Neural crest cell (in vitro differentiated cells): ENCODE results near the gene YAP1. TPM values are rescaled to one million over a fixed set of nuclear protein-coding genes. Genes with fewer than 3 reads are reported as not detected.

Experiments used
- DNase-seq: peaks from one replicate; pipeline ENCODE4 v3.0.0; 2021; ENCODE audit warnings: low read depth, mixed read lengths, low spot score
- H3K27ac Mint-ChIP-seq: one replicate; pipeline ENCODE4 v1.8.0; 2021; ENCODE audit warnings: mild to moderate bottlenecking, mixed read lengths; ENCODE audit not compliant: unreplicated experiment
- H3K27me3 Mint-ChIP-seq: 2 replicates; pipeline ENCODE4 v1.8.0; 2021; ENCODE audit warnings: low read depth, mild to moderate bottlenecking, mixed read lengths
- H3K36me3 Mint-ChIP-seq: 2 replicates; pipeline ENCODE4 v1.8.0; 2021; ENCODE audit warnings: low read depth, mild to moderate bottlenecking, mixed read lengths
- H3K4me1 Mint-ChIP-seq: 2 replicates; pipeline ENCODE4 v1.8.0; 2021; ENCODE audit warnings: mixed read lengths
- H3K4me3 Mint-ChIP-seq: one replicate; pipeline ENCODE4 v1.8.0; 2021; ENCODE audit warnings: mild to moderate bottlenecking, mixed read lengths
- H3K9me3 Mint-ChIP-seq: 2 replicates; pipeline ENCODE4 v1.8.0; 2021; ENCODE audit warnings: mixed read lengths
- total RNA-seq: library from RNA; stranded (reverse); gene quantifications from 2 replicates; pipeline ENCODE4 v1.2.1, GENCODE V29; 2021
- TF ChIP-seq, protein P1 (sequence below): fragments of 200-600 bp; sonication (generic); conservative IDR thresholded peaks from 2 replicates; pipeline ENCODE4 v1.5.0; 2021; ENCODE audit warnings: antibody characterized with exemption, mild to moderate bottlenecking

Gene YAP1
- total RNA-seq, 1 donor from 2014 or later = 142 TPM

DNA sequence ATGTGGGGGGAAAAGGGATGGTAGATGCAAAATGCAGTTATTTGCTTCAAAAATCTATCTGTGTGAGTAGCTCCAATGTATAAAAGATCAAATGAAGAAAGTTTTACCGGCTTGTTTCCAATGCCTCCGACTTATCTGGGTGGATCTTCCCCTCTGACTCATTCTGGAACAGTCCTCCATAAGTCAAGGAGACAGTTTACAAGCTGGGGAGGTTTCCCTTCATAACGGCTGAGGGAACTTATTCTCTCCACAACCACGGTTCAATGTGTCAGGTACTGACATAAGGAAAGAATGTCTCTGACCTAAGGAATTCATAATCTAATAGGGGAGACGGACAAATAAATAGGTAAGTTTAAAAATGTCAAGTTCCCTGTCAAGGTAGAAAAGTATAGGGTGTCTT lies 157.4 kb downstream of the YAP1 start:
- TF ChIP-seq, protein P1, sequence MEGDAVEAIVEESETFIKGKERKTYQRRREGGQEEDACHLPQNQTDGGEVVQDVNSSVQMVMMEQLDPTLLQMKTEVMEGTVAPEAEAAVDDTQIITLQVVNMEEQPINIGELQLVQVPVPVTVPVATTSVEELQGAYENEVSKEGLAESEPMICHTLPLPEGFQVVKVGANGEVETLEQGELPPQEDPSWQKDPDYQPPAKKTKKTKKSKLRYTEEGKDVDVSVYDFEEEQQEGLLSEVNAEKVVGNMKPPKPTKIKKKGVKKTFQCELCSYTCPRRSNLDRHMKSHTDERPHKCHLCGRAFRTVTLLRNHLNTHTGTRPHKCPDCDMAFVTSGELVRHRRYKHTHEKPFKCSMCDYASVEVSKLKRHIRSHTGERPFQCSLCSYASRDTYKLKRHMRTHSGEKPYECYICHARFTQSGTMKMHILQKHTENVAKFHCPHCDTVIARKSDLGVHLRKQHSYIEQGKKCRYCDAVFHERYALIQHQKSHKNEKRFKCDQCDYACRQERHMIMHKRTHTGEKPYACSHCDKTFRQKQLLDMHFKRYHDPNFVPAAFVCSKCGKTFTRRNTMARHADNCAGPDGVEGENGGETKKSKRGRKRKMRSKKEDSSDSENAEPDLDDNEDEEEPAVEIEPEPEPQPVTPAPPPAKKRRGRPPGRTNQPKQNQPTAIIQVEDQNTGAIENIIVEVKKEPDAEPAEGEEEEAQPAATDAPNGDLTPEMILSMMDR = no peak
- H3K27me3 Mint-ChIP-seq = peaks cover 42% of the 10 kb centered on the region
- H3K4me3 Mint-ChIP-seq = peak overlapping the region; percentile 28
- H3K4me1 Mint-ChIP-seq = peaks cover 17% of the 10 kb centered on the region
- no peak for DNase-seq
- H3K27ac Mint-ChIP-seq = no peak overlapping the region
- no peaks in the 10 kb centered on the region for H3K9me3 Mint-ChIP-seq
- no peaks in the 10 kb centered on the region for H3K36me3 Mint-ChIP-seq

DNA sequence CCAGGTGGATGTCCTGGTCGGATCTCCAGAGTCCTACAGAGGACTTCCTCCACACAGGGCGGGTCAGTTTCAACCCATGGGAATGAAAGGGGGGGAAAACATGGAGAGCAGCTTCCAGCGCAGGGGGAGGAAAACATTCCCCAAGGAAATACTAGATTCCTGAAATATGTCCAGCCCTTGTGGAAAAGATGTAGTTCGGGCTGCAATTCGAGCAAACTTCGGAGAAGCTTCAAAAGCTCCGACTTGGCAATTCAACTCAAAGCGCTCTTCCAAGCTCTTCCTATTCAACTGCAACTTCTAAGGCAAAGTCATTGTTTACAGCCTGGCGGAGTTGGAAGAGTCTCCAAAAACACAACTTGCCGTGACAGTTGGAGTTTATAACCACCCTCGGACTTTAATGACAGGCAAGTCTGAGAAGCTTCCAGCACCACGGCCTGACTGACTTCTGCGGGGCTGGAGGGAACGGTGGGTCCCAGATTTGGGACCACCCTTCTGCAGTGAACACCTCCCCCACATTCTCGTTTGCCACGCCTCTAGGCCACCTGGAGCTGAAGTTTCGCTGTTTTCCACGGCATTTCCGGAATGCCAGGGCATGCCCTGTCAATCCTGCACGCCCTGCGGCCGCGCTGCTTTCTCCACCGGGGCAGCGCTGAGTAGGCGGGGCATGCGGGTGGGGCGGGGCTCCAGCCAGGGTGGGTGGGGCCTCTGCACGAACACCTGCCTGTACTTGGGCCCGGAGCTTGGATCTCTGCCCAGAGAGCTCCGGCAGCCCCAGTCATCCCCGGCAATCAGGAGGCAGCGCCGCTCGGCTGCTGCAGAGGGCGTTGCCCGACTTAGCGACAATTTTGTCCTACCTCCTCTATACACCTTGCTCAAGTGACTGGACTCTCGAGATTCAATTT lies 158.1 kb downstream of the YAP1 start:
- H3K4me1 Mint-ChIP-seq = peaks cover 17% of the 10 kb centered on the region

DNA sequence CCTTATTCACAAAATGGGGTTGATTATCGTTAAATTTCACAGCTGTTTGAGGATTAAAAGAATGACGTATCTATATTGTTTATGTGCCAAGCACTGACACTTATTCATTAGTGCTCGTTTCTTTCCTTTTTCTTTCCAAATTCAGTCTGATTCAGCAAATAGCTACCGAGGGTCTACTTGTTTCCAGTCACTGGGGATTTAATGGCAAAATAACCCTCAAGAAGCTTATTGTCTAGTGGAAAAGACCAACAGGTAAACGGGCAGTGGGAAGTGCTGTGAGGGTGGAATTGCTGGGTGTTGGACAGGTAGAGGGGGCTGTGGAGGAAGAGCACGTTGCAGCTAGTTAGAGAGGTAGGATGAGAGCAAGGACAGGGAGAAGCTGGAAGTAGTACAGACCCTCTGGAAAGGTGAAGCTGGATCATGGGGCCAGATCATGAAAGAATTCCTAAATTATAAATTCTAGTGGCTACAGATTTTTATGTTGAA lies 158.8 kb downstream of the YAP1 start:
- H3K36me3 Mint-ChIP-seq = no peaks in the 10 kb centered on the region
- H3K4me3 Mint-ChIP-seq = peak overlapping the region; percentile 73
- no peak overlapping the region for H3K27ac Mint-ChIP-seq
- DNase-seq = no peak
- H3K4me1 Mint-ChIP-seq = peaks cover 17% of the 10 kb centered on the region
- TF ChIP-seq, protein P1 = peak; percentile 9
- peaks cover 44% of the 10 kb centered on the region for H3K27me3 Mint-ChIP-seq
- no peaks in the 10 kb centered on the region for H3K9me3 Mint-ChIP-seq

More for the DNA sequence above, 158.1 kb downstream of the YAP1 start:
- H3K4me3 Mint-ChIP-seq = peak overlapping the region; percentile 73
- H3K27ac Mint-ChIP-seq = no peak overlapping the region
- H3K9me3 Mint-ChIP-seq = no peaks in the 10 kb centered on the region
- peaks cover 44% of the 10 kb centered on the region for H3K27me3 Mint-ChIP-seq
- no peaks in the 10 kb centered on the region for H3K36me3 Mint-ChIP-seq
- DNase-seq = peak; percentile 27
- TF ChIP-seq, protein P1 = peak; percentile 63

DNA sequence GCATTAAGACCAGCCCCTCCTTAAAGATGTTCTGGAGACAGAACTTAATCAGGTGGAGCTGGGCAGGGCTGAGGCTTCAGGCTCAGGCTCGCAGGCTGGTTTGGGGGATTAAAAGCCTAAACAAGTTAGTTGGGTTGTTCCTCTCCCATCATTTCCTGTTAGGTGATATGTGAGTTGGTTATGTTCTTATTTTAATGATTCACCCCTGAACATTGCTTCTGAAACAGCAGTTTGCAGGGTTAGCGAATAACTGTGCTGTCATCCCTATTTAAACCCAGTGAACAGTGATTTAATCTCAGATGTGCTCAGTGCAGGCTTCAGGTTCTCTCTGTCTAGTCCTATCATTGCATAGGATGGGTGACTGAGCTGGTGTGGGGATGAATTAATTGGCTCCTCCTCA lies 159.7 kb downstream of the YAP1 start:
- H3K4me1 Mint-ChIP-seq = peaks cover 17% of the 10 kb centered on the region
- H3K27ac Mint-ChIP-seq = no peak overlapping the region
- no peak overlapping the region for H3K4me3 Mint-ChIP-seq
- TF ChIP-seq, protein P1 = no peak
- DNase-seq = no peak
- H3K27me3 Mint-ChIP-seq = peaks cover 44% of the 10 kb centered on the region
- H3K36me3 Mint-ChIP-seq = no peaks in the 10 kb centered on the region
- peaks cover 4% of the 10 kb centered on the region for H3K9me3 Mint-ChIP-seq

DNA sequence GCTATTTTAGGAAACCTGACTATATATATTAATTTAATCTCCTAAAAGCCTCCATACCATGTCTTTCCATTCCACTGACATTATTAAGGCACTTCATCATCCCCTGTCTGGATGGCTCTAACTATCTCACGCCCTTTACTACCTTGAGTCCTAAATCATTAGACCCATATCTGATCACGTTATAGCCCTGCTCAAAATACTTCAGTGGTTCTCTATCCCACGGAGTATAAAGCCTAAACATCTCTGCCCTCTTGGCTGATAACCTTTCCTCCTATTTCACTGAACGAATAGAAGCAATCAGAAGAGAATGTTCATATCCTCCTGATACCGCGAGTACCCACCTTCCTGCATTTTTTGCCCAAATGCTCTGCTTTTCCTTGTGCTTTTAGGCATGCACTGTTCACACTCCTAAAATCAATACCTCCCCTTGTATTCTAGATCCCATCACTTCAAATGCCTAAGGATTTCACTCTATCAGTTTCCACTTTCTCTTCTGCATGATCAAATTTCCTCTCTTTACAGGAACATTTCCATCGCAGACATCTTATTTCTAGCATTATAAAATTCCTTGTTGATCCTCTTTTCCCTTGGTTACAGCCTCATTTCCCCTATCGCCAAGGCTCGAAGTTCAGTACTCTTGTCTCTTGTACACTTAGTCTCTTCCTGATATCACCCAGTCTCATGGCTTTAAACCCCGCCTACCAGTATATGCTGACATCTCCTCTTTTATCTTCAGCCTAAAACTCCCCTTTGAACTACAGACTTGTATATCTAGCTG lies 162.0 kb downstream of the YAP1 start:
- Mint-ChIP-seq H3K9me3 (peaks cover 4% of the 10 kb centered on the region), H3K4me3 (no peak overlapping the region), H3K4me1 (peaks cover 17% of the 10 kb centered on the region), H3K27me3 (peaks cover 42% of the 10 kb centered on the region), H3K27ac (no peak overlapping the region), H3K36me3 (no peaks in the 10 kb centered on the region)
- DNase-seq = no peak
- TF ChIP-seq, protein P1 = no peak
